Muscle of arm (tissue), 12 donors: ENCODE measurements around the gene AMOTL1. TPM values are rescaled to one million over a fixed set of nuclear protein-coding genes. Genes with fewer than 3 reads are reported as not detected.

Experiments
- DNase-seq: peaks from one replicate; pipeline ENCODE4 v3.0.0-alpha.2; 2013
- polyA plus RNA-seq, 12 donors: library from polyadenylated mRNA; unstranded; fragments of 120-200 nt; gene quantifications; one replicate each; pipeline ENCODE4 v1.2.1, GENCODE V29; 2013; ENCODE audit not compliant: insufficient read length in 12 of 12

Gene AMOTL1
- polyA plus RNA-seq, 12 donors: 36.9 to 73.0 (median 56.7) TPM; not detected in 1

GRCh38 chr11:94922321-94923003, 154.3 kb downstream of the AMOTL1 start:
- no peak for DNase-seq

GRCh38 chr11:94923004-94923334, 154.8 kb downstream of the AMOTL1 start:
- DNase-seq: no peak

- DNase-seq: no peak
Observed at GRCh38 chr11:94924171-94924572, 156.0 kb downstream of the AMOTL1 start.

GRCh38 chr11:94924612-94925011, 156.5 kb downstream of the AMOTL1 start:
- no peak for DNase-seq

GRCh38 chr11:94925422-94926270, 157.5 kb downstream of the AMOTL1 start:
- DNase-seq: no peak

- DNase-seq: no peak
Observed at GRCh38 chr11:94926271-94926625, 158.1 kb downstream of the AMOTL1 start.

Other genes starting within 250 kb of the AMOTL1 start
- 1 to 10 TPM in 11 of 12 donors, not detected in 1; 4.1 to 7.3 (median 6.1) TPM for gene FUT4, start 224.4 kb upstream of the AMOTL1 start, polyA plus RNA-seq
- gene PIWIL4, start 201.0 kb upstream of the AMOTL1 start, polyA plus RNA-seq: 1 to 10 TPM in 10 of 12 donors, not detected in 2; 3.6 to 6.7 (median 4.8) TPM
- 10 to 100 TPM in 11 of 12 donors, not detected in 1; 68.1 to 97.8 (median 89.9) TPM for gene CWC15, start 205.2 kb downstream of the AMOTL1 start, polyA plus RNA-seq
- gene KDM4D, start 205.4 kb downstream of the AMOTL1 start, polyA plus RNA-seq: 1 to 10 TPM in 10 of 12 donors, not detected in 2; 1.0 to 1.7 (median 1.4) TPM